A673 (cell line): ENCODE data around the gene FGFBP1. TPM values are rescaled to one million over a fixed set of nuclear protein-coding genes. Genes with fewer than 3 reads are reported as not detected.

ENCODE experiments used
- BruUV-seq: library from RNA; stranded (reverse); fragments of 400-500 nt; replicated peaks from 2 replicates; lab custom pipeline; 2021; lab: Mats Ljungman, UMichigan
- CTCF ChIA-PET: fragments of 300-600 bp; sonication (Branson Sonifier 250); formaldehyde crosslinking; loops from one replicate; lab custom pipeline; 2022; ENCODE audit warnings: antibody characterized with exemption; lab: Charles Lee
- POLR2A ChIA-PET: fragments of 300-600 bp; sonication (Branson Sonifier 250); formaldehyde crosslinking; loops from one replicate; lab custom pipeline; 2022; ENCODE audit warnings: antibody characterized with exemption; ENCODE audit not compliant: low non-redundant PET; lab: Charles Lee
- DNase-seq: peaks from one replicate; pipeline ENCODE4 v3.0.0-alpha.2; 2015; ENCODE audit warnings: low spot score
- H3K27ac ChIP-seq: fragments of 200-600 bp; sonication (generic); 2 replicates; pipeline ENCODE4 v1.5.1; 2016; ENCODE audit warnings: mixed run types, low read depth, mild to moderate bottlenecking, mixed read lengths, antibody characterized with exemption, low read length; ENCODE audit not compliant: poor library complexity, severe bottlenecking
- H3K27me3 ChIP-seq: fragments of 200-600 bp; sonication (generic); replicated peaks from 2 replicates; pipeline ENCODE4 v1.6.1; 2017; ENCODE audit warnings: mixed run types, low read depth, mild to moderate bottlenecking, mixed read lengths, antibody characterized with exemption, low read length; ENCODE audit not compliant: insufficient read depth, poor library complexity
- H3K36me3 ChIP-seq: fragments of 200-600 bp; sonication (generic); 2 replicates; pipeline ENCODE4 v1.6.1; 2016; ENCODE audit warnings: mixed run types, mild to moderate bottlenecking, mixed read lengths, antibody characterized with exemption, low read length; ENCODE audit not compliant: insufficient read depth, poor library complexity, severe bottlenecking
- H3K4me1 ChIP-seq: fragments of 200-600 bp; sonication (generic); 2 replicates; pipeline ENCODE4 v1.6.1; 2017; ENCODE audit warnings: mixed run types, mild to moderate bottlenecking, mixed read lengths, antibody characterized with exemption, low read length; ENCODE audit not compliant: insufficient read depth, poor library complexity, severe bottlenecking
- H3K4me3 ChIP-seq: fragments of 200-600 bp; sonication (generic); 2 replicates; pipeline ENCODE4 v1.5.1; 2016; ENCODE audit warnings: low read depth, mixed run types, mild to moderate bottlenecking, mixed read lengths, low read length; ENCODE audit not compliant: poor library complexity, severe bottlenecking
- H3K9me3 ChIP-seq: fragments of 200-600 bp; sonication (generic); 2 replicates; pipeline ENCODE4 v1.6.1; 2016; ENCODE audit warnings: mixed run types, low read depth, mild to moderate bottlenecking, mixed read lengths, antibody characterized with exemption, low read length; ENCODE audit not compliant: poor library complexity, severe bottlenecking
- EZH2 ChIP-seq: fragments of 200-600 bp; sonication (generic); IDR thresholded peaks from 2 replicates; pipeline ENCODE4 v1.6.1; 2017; ENCODE audit warnings: borderline replicate concordance, low read depth, mild to moderate bottlenecking, mixed read lengths, antibody characterized with exemption, low read length; ENCODE audit not compliant: poor library complexity, severe bottlenecking
- intact Hi-C: fragments of 100-400 bp; cut with micrococcal nuclease; formaldehyde crosslinking; loops from one replicate; pipeline ENCODE4 v1.10.0; 2022; ENCODE audit not compliant: unreplicated experiment
- total RNA-seq: library from RNA; stranded (reverse); gene quantifications from 2 replicates; pipeline ENCODE4 v1.2.3, GENCODE V29; 2021
- TF ChIP-seq, protein P1 (sequence below): fragments of 300-800, 200-600 bp; sonication (generic); conservative IDR thresholded peaks from 2 replicates; pipeline ENCODE4 v1.5.1; 2017; ENCODE audit warnings: low read depth, mild to moderate bottlenecking, antibody characterized with exemption, low read length, moderate library complexity, mixed read lengths

Gene FGFBP1
- total RNA-seq, 1 experiment from 2014 or later, result not detected

DNA sequence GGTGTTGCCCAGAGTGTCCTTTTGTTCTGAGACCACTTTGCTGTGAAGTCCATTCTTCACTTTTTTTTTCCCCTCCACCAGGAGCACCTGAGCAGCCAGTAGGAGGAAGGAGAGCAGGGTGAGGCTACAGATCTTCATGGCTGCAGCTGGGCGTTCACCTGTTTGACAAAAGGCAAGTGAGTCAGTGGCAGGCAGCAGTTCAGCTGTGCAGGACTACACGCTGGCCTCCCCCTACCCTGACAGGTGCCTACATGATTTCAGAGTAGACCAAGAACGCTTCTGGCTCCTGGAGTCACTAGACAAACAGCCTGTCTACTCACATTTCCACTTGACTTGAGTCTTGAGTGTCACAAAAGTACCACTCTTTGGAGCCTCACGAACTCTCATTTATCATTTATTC is 2.0 kb downstream of the FGFBP1 start:
- Histone ChIP-seq H3K27me3 (no peaks in the 10 kb centered on the region), H3K4me3 (no peak overlapping the region), H3K36me3 (no peaks in the 10 kb centered on the region), H3K4me1 (no peaks in the 10 kb centered on the region), H3K27ac (no peak overlapping the region), H3K9me3 (no peaks in the 10 kb centered on the region)
- DNase-seq, result no peak
- TF ChIP-seq, protein P1, sequence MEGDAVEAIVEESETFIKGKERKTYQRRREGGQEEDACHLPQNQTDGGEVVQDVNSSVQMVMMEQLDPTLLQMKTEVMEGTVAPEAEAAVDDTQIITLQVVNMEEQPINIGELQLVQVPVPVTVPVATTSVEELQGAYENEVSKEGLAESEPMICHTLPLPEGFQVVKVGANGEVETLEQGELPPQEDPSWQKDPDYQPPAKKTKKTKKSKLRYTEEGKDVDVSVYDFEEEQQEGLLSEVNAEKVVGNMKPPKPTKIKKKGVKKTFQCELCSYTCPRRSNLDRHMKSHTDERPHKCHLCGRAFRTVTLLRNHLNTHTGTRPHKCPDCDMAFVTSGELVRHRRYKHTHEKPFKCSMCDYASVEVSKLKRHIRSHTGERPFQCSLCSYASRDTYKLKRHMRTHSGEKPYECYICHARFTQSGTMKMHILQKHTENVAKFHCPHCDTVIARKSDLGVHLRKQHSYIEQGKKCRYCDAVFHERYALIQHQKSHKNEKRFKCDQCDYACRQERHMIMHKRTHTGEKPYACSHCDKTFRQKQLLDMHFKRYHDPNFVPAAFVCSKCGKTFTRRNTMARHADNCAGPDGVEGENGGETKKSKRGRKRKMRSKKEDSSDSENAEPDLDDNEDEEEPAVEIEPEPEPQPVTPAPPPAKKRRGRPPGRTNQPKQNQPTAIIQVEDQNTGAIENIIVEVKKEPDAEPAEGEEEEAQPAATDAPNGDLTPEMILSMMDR, result no peak
- TF ChIP-seq EZH2, result no peak
- ChIA-PET CTCF (interaction anchor here (0.7 kb wide), 1 partner anchor 489 kb away, joined by 7 read pairs; no protein-coding TSS in a partner anchor), POLR2A (no interaction called here)
- intact Hi-C loops, result no loop called here
- BruUV-seq, result no TSS peak

GRCh38 chr4:15935504-15936402 is 2.8 kb downstream of the FGFBP1 start:
- Histone ChIP-seq H3K36me3 (no peaks in the 10 kb centered on the region), H3K9me3 (no peaks in the 10 kb centered on the region), H3K4me1 (no peaks in the 10 kb centered on the region), H3K27me3 (no peaks in the 10 kb centered on the region), H3K4me3 (no peak overlapping the region), H3K27ac (no peak overlapping the region)
- intact Hi-C loops, result no loop called here
- POLR2A ChIA-PET, result no interaction called here
- no peak for DNase-seq
- no TSS peak for BruUV-seq
- no peak for TF ChIP-seq EZH2
- TF ChIP-seq, protein P1, result no peak
- CTCF ChIA-PET, result no interaction called here

DNA sequence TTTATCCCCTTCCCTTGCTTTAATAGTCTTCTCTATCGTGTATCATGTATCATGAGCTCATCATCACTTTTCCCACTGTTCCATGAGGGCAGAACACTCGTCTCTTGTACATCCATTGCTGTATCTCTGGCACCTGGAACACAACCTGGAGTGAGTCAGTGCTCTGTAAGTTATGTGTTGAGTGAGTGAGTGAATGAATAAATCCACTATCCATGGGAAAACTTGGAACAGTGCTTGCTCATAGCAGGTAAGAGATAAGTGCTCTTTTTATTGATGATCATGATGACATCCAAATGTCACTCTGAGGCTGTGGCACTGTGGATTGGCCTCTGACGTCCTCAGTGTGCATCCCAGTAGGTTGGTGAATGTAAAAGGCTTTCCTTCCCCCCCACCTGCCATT is 4.3 kb downstream of the FGFBP1 start:
- Histone ChIP-seq H3K36me3 (no peaks in the 10 kb centered on the region), H3K4me1 (no peaks in the 10 kb centered on the region), H3K9me3 (no peaks in the 10 kb centered on the region), H3K27ac (no peak overlapping the region), H3K4me3 (no peak overlapping the region), H3K27me3 (no peaks in the 10 kb centered on the region)
- no TSS peak for BruUV-seq
- CTCF ChIA-PET, result no interaction called here
- intact Hi-C loops, result no loop called here
- no peak for TF ChIP-seq EZH2
- TF ChIP-seq, protein P1, result no peak
- DNase-seq, result no peak
- POLR2A ChIA-PET, result no interaction called here
